Fibroblast of skin of left biceps (primary cell): ENCODE measurements around the gene IGFBP6.
"Not testable (repeated sequence)": the region's sequence is repeated elsewhere in the genome, so short reads cannot be mapped to it uniquely, and the experiment has no call there.

Experiments
- DNase-seq, 2 experiments: peaks; one replicate each; pipeline ENCODE4 v3.0.0-alpha.2; 2013; ENCODE audit warnings: low read depth in 2 of 2

Gene IGFBP6

GRCh38 chr12:53096759-53097158 is 708 bp upstream of the IGFBP6 start:
- DNase-seq = no peak

- DNase-seq = no peak
Measured at GRCh38 chr12:53097207-53097563, 282 bp upstream of the IGFBP6 start.

GRCh38 chr12:53098354-53098981 is 1.0 kb downstream of the IGFBP6 start:
- DNase-seq = no peak

GRCh38 chr12:53099071-53099882 is 1.8 kb downstream of the IGFBP6 start:
- DNase-seq = peak; percentile 82 to 86

GRCh38 chr12:53100466-53101151 is 3.1 kb downstream of the IGFBP6 start:
- no peak for DNase-seq

GRCh38 chr12:53101266-53101665 is 3.8 kb downstream of the IGFBP6 start:
- no peak for DNase-seq

GRCh38 chr12:53101931-53102781 is 4.7 kb downstream of the IGFBP6 start:
- DNase-seq = no peak

- no peak for DNase-seq
Measured at GRCh38 chr12:53102883-53103807, 5.7 kb downstream of the IGFBP6 start, which contains the start of gene SOAT2. TSS of gene SOAT2 (plus strand) at chr12:53103486. CDS start at chr12:53103578, 92 bp downstream.

- DNase-seq = no peak
Measured at GRCh38 chr12:53103860-53104305, 6.4 kb downstream of the IGFBP6 start.

- no peak for DNase-seq
Measured at GRCh38 chr12:53105256-53105655, 7.8 kb downstream of the IGFBP6 start.

GRCh38 chr12:53105712-53106439 is 8.4 kb downstream of the IGFBP6 start:
- DNase-seq = no peak

GRCh38 chr12:53107122-53107521 is 9.7 kb downstream of the IGFBP6 start:
- no peak for DNase-seq

- not testable (repeated sequence) for DNase-seq
Measured at GRCh38 chr12:53112431-53112830, 15.0 kb downstream of the IGFBP6 start.

GRCh38 chr12:53113136-53113705 is 15.8 kb downstream of the IGFBP6 start:
- DNase-seq = no peak

GRCh38 chr12:53113951-53114350 is 16.5 kb downstream of the IGFBP6 start:
- DNase-seq = no peak

GRCh38 chr12:53115112-53115890 is 17.8 kb downstream of the IGFBP6 start:
- DNase-seq = no peak

- DNase-seq = no peak
Measured at GRCh38 chr12:53115891-53116648, 18.6 kb downstream of the IGFBP6 start.

- DNase-seq = no peak
Measured at GRCh38 chr12:53118751-53119300, 21.4 kb downstream of the IGFBP6 start.
